NT2/D1 (cell line): ENCODE results near the gene JAM2.
"Not testable (repeated sequence)": the region's sequence is repeated elsewhere in the genome, so short reads cannot be mapped to it uniquely, and the experiment has no call there.

Source experiments
- SUZ12 ChIP-seq: IDR thresholded peaks from 2 replicates; pipeline ENCODE4 v1.6.1; 2011; ENCODE audit not compliant: insufficient read length, insufficient read depth; ENCODE audit errors: extremely low read depth
- YY1 ChIP-seq: IDR thresholded peaks from 2 replicates; pipeline ENCODE4 v1.6.1; 2011; ENCODE audit not compliant: insufficient read length, insufficient read depth

GRCh38 chr21:25625776-25626555 is 13.1 kb upstream of the JAM2 start:
- not testable (repeated sequence) for TF ChIP-seq YY1, SUZ12
